ENCODE measurements around the gene ADGRE3. TPM values are rescaled to one million over a fixed set of nuclear protein-coding genes. Genes with fewer than 3 reads are reported as not detected.

ADGRE3 gene
- total RNA-seq, 1 donor from 2014 or later, result not detected

DNA sequence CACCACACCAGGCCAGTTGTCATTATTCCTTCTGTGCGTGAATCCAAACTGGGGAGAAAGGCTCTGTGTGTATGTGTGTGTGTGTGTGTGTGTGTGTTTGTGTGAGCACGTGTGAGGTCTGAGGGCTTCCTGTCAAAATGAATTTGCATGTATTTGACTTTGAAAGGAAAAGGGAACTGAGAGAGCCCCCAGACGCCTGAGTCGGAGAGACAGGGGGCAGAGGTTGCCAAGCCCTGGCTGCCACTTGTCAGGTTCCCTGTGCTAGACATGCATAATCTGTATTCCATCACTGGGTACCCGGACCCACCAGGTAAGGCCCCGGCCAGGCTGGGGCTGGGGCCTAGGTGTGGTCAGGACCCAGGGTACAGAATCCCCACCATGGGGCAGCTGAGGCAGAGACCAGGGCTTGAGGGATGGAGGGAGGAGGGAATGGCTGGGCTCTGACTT, 91.7 kb downstream of the ADGRE3 start, which contains the start of gene CLEC17A:
CLEC17A (plus strand) TSS at position 191 of the 447 bp plus-strand sequence; CDS start at position 268, 77 bp downstream.
- H3K27me3 ChIP-seq (ENCODE audit: control insufficient read depth, insufficient read depth, low read length), result no peaks in the 10 kb centered on the region
- TF ChIP-seq, protein P1, sequence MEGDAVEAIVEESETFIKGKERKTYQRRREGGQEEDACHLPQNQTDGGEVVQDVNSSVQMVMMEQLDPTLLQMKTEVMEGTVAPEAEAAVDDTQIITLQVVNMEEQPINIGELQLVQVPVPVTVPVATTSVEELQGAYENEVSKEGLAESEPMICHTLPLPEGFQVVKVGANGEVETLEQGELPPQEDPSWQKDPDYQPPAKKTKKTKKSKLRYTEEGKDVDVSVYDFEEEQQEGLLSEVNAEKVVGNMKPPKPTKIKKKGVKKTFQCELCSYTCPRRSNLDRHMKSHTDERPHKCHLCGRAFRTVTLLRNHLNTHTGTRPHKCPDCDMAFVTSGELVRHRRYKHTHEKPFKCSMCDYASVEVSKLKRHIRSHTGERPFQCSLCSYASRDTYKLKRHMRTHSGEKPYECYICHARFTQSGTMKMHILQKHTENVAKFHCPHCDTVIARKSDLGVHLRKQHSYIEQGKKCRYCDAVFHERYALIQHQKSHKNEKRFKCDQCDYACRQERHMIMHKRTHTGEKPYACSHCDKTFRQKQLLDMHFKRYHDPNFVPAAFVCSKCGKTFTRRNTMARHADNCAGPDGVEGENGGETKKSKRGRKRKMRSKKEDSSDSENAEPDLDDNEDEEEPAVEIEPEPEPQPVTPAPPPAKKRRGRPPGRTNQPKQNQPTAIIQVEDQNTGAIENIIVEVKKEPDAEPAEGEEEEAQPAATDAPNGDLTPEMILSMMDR (IDR thresholded peaks at IDR 0.05; ENCODE audit: insufficient read depth, low read length, poor library complexity, severe bottlenecking), result no peak
- no peaks in the 10 kb centered on the region for H3K36me3 ChIP-seq (ENCODE audit: control insufficient read depth, insufficient read depth, low read length)
- no peak within 1 kb of the TSS for H3K4me3 ChIP-seq (ENCODE audit: low read depth, low read length)
- DNase-seq (ENCODE audit: low read depth), result no peak

DNA sequence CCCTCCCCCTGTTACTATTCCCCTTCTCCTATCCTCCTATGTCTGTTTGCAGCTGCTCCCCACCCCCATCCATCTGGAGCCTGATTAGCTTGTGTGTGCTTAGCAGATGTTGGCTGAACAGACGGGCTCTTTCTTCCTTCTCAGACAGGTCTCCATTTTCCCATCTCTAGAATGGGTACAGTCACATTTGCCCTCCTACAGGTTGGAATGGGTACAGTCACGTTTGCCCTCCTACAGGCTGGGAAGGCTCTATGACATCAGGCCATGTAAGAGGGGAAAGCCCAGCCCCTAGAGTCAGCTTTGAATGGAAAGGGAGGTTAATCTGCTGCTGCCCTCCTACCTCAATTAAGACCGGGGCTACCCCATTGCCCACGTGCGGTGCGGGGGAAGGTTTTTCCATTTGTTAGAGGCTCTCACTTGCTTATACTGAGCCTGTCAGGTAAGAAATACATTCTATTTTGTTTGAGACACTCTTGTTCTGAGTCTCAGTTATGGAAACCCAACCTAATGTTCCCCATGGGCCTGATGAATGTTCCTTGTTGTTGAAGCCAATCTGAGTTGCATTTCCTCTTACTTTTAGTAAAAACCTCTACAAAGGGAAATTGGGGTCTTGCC, 93.9 kb downstream of the ADGRE3 start:
- no peak overlapping the region for H3K4me3 ChIP-seq (ENCODE audit: low read depth, low read length)
- TF ChIP-seq, protein P1 (IDR thresholded peaks at IDR 0.05; ENCODE audit: insufficient read depth, low read length, poor library complexity, severe bottlenecking), result no peak
- no peaks in the 10 kb centered on the region for H3K27me3 ChIP-seq (ENCODE audit: control insufficient read depth, insufficient read depth, low read length)
- no peaks in the 10 kb centered on the region for H3K36me3 ChIP-seq (ENCODE audit: control insufficient read depth, insufficient read depth, low read length)
- DNase-seq (ENCODE audit: low read depth), result no peak

DNA sequence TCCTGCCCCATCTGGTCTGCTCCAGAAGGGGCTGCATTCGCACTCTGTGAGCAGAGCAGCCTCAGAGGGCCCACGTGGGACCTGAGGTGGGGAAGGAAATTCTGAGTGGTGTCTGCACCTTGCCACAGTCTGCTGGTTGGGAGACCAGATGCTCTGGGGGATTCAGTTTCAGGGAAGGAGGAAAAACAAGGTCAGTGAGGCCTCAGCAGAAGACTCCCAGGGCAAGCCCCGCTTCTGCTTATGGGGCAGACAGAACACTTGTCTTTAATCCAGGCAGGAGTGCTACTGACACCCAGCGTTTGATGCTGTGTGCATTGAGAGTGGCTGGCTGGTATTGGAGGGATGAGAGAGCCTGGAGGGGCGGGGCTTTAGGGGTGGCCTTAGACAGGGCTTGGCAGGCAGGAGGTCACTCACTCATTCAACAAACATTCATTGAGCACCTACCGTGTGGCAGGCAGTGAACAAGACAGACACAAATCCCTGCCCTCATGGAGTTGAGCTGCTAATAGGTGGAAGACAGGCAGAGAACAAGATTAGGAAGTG, 96.7 kb downstream of the ADGRE3 start:
- H3K36me3 ChIP-seq (ENCODE audit: control insufficient read depth, insufficient read depth, low read length), result no peaks in the 10 kb centered on the region
- TF ChIP-seq, protein P1 (IDR thresholded peaks at IDR 0.05; ENCODE audit: insufficient read depth, low read length, poor library complexity, severe bottlenecking), result no peak
- no peaks in the 10 kb centered on the region for H3K27me3 ChIP-seq (ENCODE audit: control insufficient read depth, insufficient read depth, low read length)
- H3K4me3 ChIP-seq (ENCODE audit: low read depth, low read length), result no peak overlapping the region
- DNase-seq (ENCODE audit: low read depth), result no peak

DNA sequence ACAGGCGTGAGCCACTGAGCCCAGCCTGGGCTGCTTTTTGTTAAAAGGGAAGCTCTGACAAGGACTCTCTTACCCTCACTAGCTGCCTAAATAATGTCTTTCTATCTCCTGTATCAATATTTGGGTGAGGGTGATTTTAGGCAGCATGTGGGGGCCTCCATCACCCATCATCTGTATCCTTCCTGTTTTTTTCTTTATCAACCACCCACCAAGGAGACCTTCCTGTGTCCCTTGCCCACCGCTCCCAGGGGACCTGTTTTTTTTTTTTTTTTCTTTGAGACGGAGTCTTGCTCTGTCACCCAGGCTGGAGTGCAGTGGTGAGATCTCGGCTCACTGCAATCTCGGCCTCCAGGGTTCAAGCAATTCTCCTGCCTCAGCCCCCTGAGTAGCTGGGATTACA, 97.4 kb downstream of the ADGRE3 start:
- H3K4me3 ChIP-seq (ENCODE audit: low read depth, low read length), result no peak overlapping the region
- no peaks in the 10 kb centered on the region for H3K36me3 ChIP-seq (ENCODE audit: control insufficient read depth, insufficient read depth, low read length)
- TF ChIP-seq, protein P1 (IDR thresholded peaks at IDR 0.05; ENCODE audit: insufficient read depth, low read length, poor library complexity, severe bottlenecking), result no peak
- no peaks in the 10 kb centered on the region for H3K27me3 ChIP-seq (ENCODE audit: control insufficient read depth, insufficient read depth, low read length)
- DNase-seq (ENCODE audit: low read depth), result no peak

DNA sequence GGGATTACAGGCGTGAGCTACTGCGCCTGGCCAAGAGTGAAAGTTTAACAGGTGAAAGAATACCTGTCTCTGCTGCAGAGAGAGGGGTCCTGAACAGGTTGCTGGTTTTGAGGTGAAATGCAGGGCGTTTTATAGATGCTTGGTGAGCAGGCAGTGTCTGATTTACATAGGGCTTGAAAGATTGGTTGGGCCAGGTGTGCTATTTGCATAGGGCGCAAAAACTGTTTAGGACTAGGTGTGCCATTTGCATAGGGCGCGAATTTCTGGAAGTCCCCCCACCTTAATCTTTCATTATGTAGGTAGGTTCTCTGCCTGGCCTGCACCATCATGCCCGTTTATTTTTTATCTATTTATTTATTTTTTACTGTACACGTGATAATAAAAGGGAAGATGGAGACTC, 98.3 kb downstream of the ADGRE3 start:
- Histone ChIP-seq H3K4me3 (ENCODE audit: low read depth, low read length) (no peak overlapping the region), H3K27me3 (ENCODE audit: control insufficient read depth, insufficient read depth, low read length) (no peaks in the 10 kb centered on the region), H3K36me3 (ENCODE audit: control insufficient read depth, insufficient read depth, low read length) (no peaks in the 10 kb centered on the region)
- no peak for DNase-seq (ENCODE audit: low read depth)
- TF ChIP-seq, protein P1 (IDR thresholded peaks at IDR 0.05; ENCODE audit: insufficient read depth, low read length, poor library complexity, severe bottlenecking), result no peak

Data from kidney epithelial cell (primary cell).